IMR-90 (cell line): ENCODE measurements around the gene FBP1. TPM values are rescaled to one million over a fixed set of nuclear protein-coding genes. Genes with fewer than 3 reads are reported as not detected.

Source experiments
- ATAC-seq: fragments of 200-7000 bp; cut with Tn5 transposase; 2 replicates; pipeline ENCODE4 v1.9.1; 2020; ENCODE audit warnings: low read depth, mild to moderate bottlenecking, moderate library complexity
- BruUV-seq: library from RNA; stranded (reverse); fragments of 400-500 nt; replicated peaks from 2 replicates; lab custom pipeline; 2021; lab: Mats Ljungman, UMichigan
- CTCF ChIA-PET: fragments of 300-600 bp; formaldehyde crosslinking; extraction: SDS; loops from one replicate; lab custom pipeline; 2021; ENCODE audit warnings: antibody characterized with exemption; lab: Yijun Ruan, JAX
- POLR2A ChIA-PET: fragments of 300-600 bp; sonication (Branson Sonifier 250); formaldehyde crosslinking; loops from one replicate; lab custom pipeline; 2022; ENCODE audit warnings: antibody characterized with exemption; ENCODE audit not compliant: unreplicated experiment; lab: Charles Lee
- DNase-seq: peaks from one replicate; pipeline ENCODE4 v3.0.0; 2013
- H2AFZ ChIP-seq: replicated peaks from 2 replicates; pipeline ENCODE3; 2013; ENCODE audit warnings: low read length, mild to moderate bottlenecking; ENCODE audit not compliant: poor library complexity
- H2AK5ac ChIP-seq: 2 replicates; pipeline ENCODE4 v1.6.1; 2013; ENCODE audit warnings: low read depth, low read length, inconsistent platforms
- H2AK9ac ChIP-seq: replicated peaks from 2 replicates; pipeline ENCODE3; 2013; ENCODE audit warnings: mild to moderate bottlenecking, low read depth, low read length, moderate library complexity; ENCODE audit not compliant: poor library complexity
- H2BK120ac ChIP-seq: 2 replicates; pipeline ENCODE4 v1.6.1; 2013; ENCODE audit warnings: low read depth, low read length, inconsistent platforms
- H2BK15ac ChIP-seq: 3 replicates; pipeline ENCODE4 v1.6.1; 2013; ENCODE audit warnings: low read depth, low read length, inconsistent platforms
- H2BK20ac ChIP-seq: 2 replicates; pipeline ENCODE4 v1.6.1; 2013; ENCODE audit warnings: low read depth, mild to moderate bottlenecking, inconsistent platforms, low read length, moderate library complexity
- H2BK5ac ChIP-seq: 2 replicates; pipeline ENCODE4 v1.6.1; 2013; ENCODE audit warnings: mild to moderate bottlenecking, low read depth, low read length, inconsistent platforms; ENCODE audit not compliant: poor library complexity, severe bottlenecking
- H3K14ac ChIP-seq: replicated peaks from 2 replicates; pipeline ENCODE4 v1.6.1; 2013; ENCODE audit warnings: low read depth, low read length, inconsistent platforms
- H3K18ac ChIP-seq: 2 replicates; pipeline ENCODE4 v1.6.1; 2013; ENCODE audit warnings: low read depth, low read length, control low read depth
- H3K23ac ChIP-seq: 2 replicates; pipeline ENCODE4 v1.6.1; 2013; ENCODE audit warnings: low read depth, low read length, inconsistent platforms
- H3K27ac ChIP-seq: 2 replicates; pipeline ENCODE4 v1.5.1; 2013; ENCODE audit warnings: mild to moderate bottlenecking, control low read depth, low read length; ENCODE audit not compliant: insufficient read depth
- H3K27me3 ChIP-seq: 2 replicates; pipeline ENCODE4 v1.6.1; 2013; ENCODE audit warnings: low read length; ENCODE audit not compliant: control insufficient read depth, insufficient read depth
- H3K36me3 ChIP-seq: 2 replicates; pipeline ENCODE4 v1.6.1; 2013; ENCODE audit warnings: low read length, mixed read lengths; ENCODE audit not compliant: control insufficient read depth, insufficient read depth
- H3K4ac ChIP-seq: 2 replicates; pipeline ENCODE4 v1.6.1; 2013; ENCODE audit warnings: low read depth, low read length, inconsistent platforms
- H3K4me1 ChIP-seq: 2 replicates; pipeline ENCODE4 v1.6.1; 2013; ENCODE audit warnings: low read length, mixed read lengths; ENCODE audit not compliant: control insufficient read depth, insufficient read depth
- H3K4me2 ChIP-seq: 2 replicates; pipeline ENCODE4 v1.6.1; 2013; ENCODE audit warnings: low read depth, mild to moderate bottlenecking, control low read depth, low read length, moderate library complexity
- H3K4me3 ChIP-seq: 2 replicates; pipeline ENCODE4 v1.5.1; 2013; ENCODE audit warnings: low read depth, mild to moderate bottlenecking, control low read depth, low read length, moderate library complexity; ENCODE audit not compliant: insufficient read depth
- H3K56ac ChIP-seq: 2 replicates; pipeline ENCODE4 v1.6.1; 2013; ENCODE audit warnings: low read length, inconsistent platforms; ENCODE audit not compliant: insufficient read depth; ENCODE audit errors: extremely low read depth
- H3K79me1 ChIP-seq, 2 experiments: 2 replicates each; pipeline ENCODE4 v1.6.1; 2013; ENCODE audit warnings: low read length in 2 of 2, inconsistent platforms in 1 of 2, low read depth in 1 of 2
- H3K9ac ChIP-seq: 2 replicates; pipeline ENCODE4 v1.6.1; 2013; ENCODE audit warnings: low read depth, low read length, control low read depth
- H3K9me1 ChIP-seq: 2 replicates; pipeline ENCODE4 v1.6.1; 2013; ENCODE audit warnings: low read length, inconsistent platforms; ENCODE audit not compliant: insufficient read depth
- H3K9me3 ChIP-seq: 2 replicates; pipeline ENCODE4 v1.6.1; 2013; ENCODE audit warnings: low read length; ENCODE audit not compliant: control insufficient read depth, insufficient read depth
- H4K20me1 ChIP-seq: 2 replicates; pipeline ENCODE4 v1.6.1; 2013; ENCODE audit warnings: low read length, inconsistent platforms; ENCODE audit not compliant: insufficient read depth
- H4K5ac ChIP-seq: 2 replicates; pipeline ENCODE4 v1.6.1; 2013; ENCODE audit warnings: mild to moderate bottlenecking, low read depth, low read length, control low read depth
- H4K8ac ChIP-seq, 2 experiments: 2 replicates each; pipeline ENCODE4 v1.6.1; 2013; ENCODE audit warnings: low read depth in 2 of 2, low read length in 2 of 2, control low read depth in 1 of 2, inconsistent platforms in 1 of 2
- H4K91ac ChIP-seq: 2 replicates; pipeline ENCODE4 v1.6.1; 2013; ENCODE audit warnings: low read depth, low read length, inconsistent platforms; ENCODE audit not compliant: insufficient read depth
- CEBPB ChIP-seq: IDR thresholded peaks from 2 replicates; pipeline ENCODE4 v1.6.1; 2012; ENCODE audit warnings: low read depth, low read length, improper control_type of control experiment
- MAZ ChIP-seq: IDR thresholded peaks from 2 replicates; pipeline ENCODE4 v1.6.1; 2012; ENCODE audit warnings: low read depth, mild to moderate bottlenecking, low read length, improper control_type of control experiment, moderate library complexity, borderline replicate concordance
- NFE2L2 ChIP-seq: fragments of 150-350 bp; IDR thresholded peaks from 2 replicates; pipeline ENCODE4 v1.6.1; 2016; ENCODE audit warnings: low read depth, mild to moderate bottlenecking, low read length
- POLR2A ChIP-seq: IDR thresholded peaks from 2 replicates; pipeline ENCODE4 v1.6.1; 2012; ENCODE audit warnings: mild to moderate bottlenecking, low read depth, low read length
- RAD21 ChIP-seq: IDR thresholded peaks from 2 replicates; pipeline ENCODE4 v1.6.1; 2012; ENCODE audit warnings: low read length, improper control_type of control experiment
- RFX5 ChIP-seq: IDR thresholded peaks from 2 replicates; pipeline ENCODE4 v1.8.0; 2012; ENCODE audit warnings: low read depth, mild to moderate bottlenecking, low read length, moderate library complexity
- SMC3 ChIP-seq: fragments of 150-350 bp; IDR thresholded peaks from 2 replicates; pipeline ENCODE4 v1.6.1; 2016; ENCODE audit warnings: low read depth, mild to moderate bottlenecking, antibody characterized with exemption, low read length, moderate library complexity
- WGBS, 2 experiments: methylation state at CpG; one replicate each; pipeline versions ENCODE4 v1.1.5 to v1.1.7; 2013; ENCODE audit warnings: missing lambda C conversion rate in 2 of 2; ENCODE audit not compliant: insufficient read length in 1 of 2; ENCODE audit errors: extremely low coverage in 2 of 2; 5-methylcytosine and 5-hydroxymethylcytosine counted together
- dilution Hi-C: fragments of 300-500 bp; cut with HindIII; formaldehyde crosslinking; loops from one replicate; pipeline ENCODE4 v1.14.3; 2018; ENCODE audit warnings: low sequenced_read_pairs; ENCODE audit not compliant: unreplicated experiment
- in situ Hi-C: fragments of 300-500 bp; cut with MboI; formaldehyde crosslinking; loops from 3 replicates; pipeline ENCODE4 v1.14.3; 2019; ENCODE audit warnings: low sequenced_read_pairs, inconsistent platforms, mixed read lengths
- intact Hi-C: fragments of 100-400 bp; cut with micrococcal nuclease; formaldehyde crosslinking; loops from 2 replicates; pipeline ENCODE4 v1.10.0; 2022
- polyA plus RNA-seq, 3 experiments: library from polyadenylated mRNA; depleted of rRNA; stranded (reverse); fragments of >200 nt; gene quantifications; 2 replicates each; pipeline ENCODE4 v1.2.3, GENCODE V29; 2012; ENCODE audit warnings: low replicate concordance in 1 of 3
- total RNA-seq: library from RNA; depleted of rRNA; stranded (reverse); fragments of >200 nt; gene quantifications from 2 replicates; pipeline ENCODE4 v1.2.3, GENCODE V29; 2012
- TF ChIP-seq, protein P1 (sequence below): fragments of 150-350 bp; IDR thresholded peaks from 2 replicates; pipeline ENCODE4 v1.6.1; 2017; ENCODE audit warnings: mild to moderate bottlenecking, antibody characterized with exemption, low read length, low read depth

The FBP1 gene
- total and polyA plus RNA-seq, 2 of the 4 experiments (the other 2 are of a cell fraction): not detected

DNA sequence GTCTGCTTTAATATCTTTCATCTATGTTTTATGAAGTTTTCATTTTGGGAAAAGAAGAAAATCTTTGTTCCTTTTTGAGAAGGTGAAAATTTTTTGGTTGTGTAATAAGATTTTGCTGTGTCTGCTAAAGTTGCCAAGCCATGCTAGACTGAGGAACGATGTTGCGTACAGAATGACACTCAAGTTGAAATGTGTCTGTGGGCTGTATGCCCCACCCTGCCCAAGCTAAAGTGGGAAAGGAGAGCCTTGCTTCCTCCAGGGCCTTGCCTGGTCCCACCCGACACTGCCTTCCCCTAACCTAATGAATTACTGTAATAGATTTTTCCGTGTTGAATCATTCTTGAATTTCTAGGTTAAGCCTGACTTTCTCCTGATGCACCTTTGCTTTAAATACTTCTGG is 81.9 kb downstream of the FBP1 start:
- ChIA-PET CTCF (no interaction called here), POLR2A (no interaction called here)
- H3K4me3 ChIP-seq: no peak overlapping the region
- H3K27me3 ChIP-seq: no peaks in the 10 kb centered on the region
- no peaks in the 10 kb centered on the region for H3K79me1 ChIP-seq
- TF ChIP-seq NFE2L2 (no peak), CEBPB (no peak), MAZ (no peak), RFX5 (no peak), SMC3 (no peak), RAD21 (no peak), POLR2A (no peak)
- TF ChIP-seq, protein P1, sequence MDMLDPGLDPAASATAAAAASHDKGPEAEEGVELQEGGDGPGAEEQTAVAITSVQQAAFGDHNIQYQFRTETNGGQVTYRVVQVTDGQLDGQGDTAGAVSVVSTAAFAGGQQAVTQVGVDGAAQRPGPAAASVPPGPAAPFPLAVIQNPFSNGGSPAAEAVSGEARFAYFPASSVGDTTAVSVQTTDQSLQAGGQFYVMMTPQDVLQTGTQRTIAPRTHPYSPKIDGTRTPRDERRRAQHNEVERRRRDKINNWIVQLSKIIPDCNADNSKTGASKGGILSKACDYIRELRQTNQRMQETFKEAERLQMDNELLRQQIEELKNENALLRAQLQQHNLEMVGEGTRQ: no peak
- H3K18ac ChIP-seq: no peak overlapping the region
- no TSS peak for BruUV-seq
- in situ Hi-C loops: no loop called here
- no peak overlapping the region for H3K14ac ChIP-seq
- H3K23ac ChIP-seq: no peak overlapping the region
- no peaks in the 10 kb centered on the region for H3K36me3 ChIP-seq
- intact Hi-C loops: no loop called here
- H3K27ac ChIP-seq: no peak overlapping the region
- H2AK5ac ChIP-seq: no peak overlapping the region
- 80% methylated on average over 2 of the region's 4 CpGs; no CpG with 5 or more reads in 1 of the 2 experiments for WGBS, 2 experiments
- no peaks in the 10 kb centered on the region for H3K9me3 ChIP-seq
- ATAC-seq: no peak
- H3K9me1 ChIP-seq: no peaks in the 10 kb centered on the region
- H3K4me2 ChIP-seq: no peak overlapping the region
- no peak overlapping the region for H2AK9ac ChIP-seq
- H2BK20ac ChIP-seq: no peak overlapping the region
- H2BK120ac ChIP-seq: no peak overlapping the region
- no peak overlapping the region for H3K9ac ChIP-seq
- H4K91ac ChIP-seq: no peak overlapping the region
- no peaks in the 10 kb centered on the region for H3K4me1 ChIP-seq
- H3K4ac ChIP-seq: no peak overlapping the region
- no peak for DNase-seq
- no peak overlapping the region for H4K5ac ChIP-seq
- no peak overlapping the region for H4K8ac ChIP-seq
- no peak overlapping the region for H2AFZ ChIP-seq
- H2BK15ac ChIP-seq: no peak overlapping the region
- no peaks in the 10 kb centered on the region for H4K20me1 ChIP-seq
- dilution Hi-C loops: no loop called here
- H3K56ac ChIP-seq: no peak overlapping the region
- no peak overlapping the region for H2BK5ac ChIP-seq
